ENCODE data around the gene GPRC5A.

DNA sequence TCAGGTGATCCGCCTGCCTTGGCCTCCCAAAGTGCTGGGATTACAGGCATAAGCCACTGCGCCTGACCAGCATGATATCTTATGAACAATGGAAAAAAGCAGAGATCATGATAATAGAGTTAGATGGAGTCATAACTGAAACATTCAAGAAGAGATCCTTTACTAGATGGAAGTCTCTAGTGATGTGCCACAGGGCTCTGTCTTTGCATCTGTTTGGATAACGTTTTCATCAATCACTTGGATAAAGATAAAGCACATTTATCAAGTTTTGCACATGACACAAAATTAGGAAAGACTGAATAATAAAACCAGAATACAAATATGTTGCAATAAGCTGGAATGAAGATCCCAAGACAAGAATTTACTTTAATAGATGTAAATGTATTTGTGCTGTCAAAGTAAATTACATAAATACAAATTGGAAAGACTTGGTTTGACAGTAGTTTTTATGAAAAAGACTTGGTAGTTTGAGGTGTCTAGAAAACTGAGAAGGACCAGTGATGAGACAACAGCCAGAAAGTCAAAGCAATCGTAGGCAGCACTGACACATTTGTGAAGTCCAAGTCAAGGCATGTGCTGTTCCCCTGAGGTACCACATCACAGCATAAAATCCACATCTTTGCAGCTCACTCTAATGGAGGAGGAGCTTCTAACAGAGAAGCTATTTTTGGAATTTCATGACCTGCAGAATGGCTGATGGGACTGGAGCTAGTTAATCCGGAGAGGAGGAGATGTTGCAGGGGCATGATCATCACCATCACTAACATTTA is 28.5 kb downstream of the GPRC5A start:
- TF ChIP-seq, protein P1, sequence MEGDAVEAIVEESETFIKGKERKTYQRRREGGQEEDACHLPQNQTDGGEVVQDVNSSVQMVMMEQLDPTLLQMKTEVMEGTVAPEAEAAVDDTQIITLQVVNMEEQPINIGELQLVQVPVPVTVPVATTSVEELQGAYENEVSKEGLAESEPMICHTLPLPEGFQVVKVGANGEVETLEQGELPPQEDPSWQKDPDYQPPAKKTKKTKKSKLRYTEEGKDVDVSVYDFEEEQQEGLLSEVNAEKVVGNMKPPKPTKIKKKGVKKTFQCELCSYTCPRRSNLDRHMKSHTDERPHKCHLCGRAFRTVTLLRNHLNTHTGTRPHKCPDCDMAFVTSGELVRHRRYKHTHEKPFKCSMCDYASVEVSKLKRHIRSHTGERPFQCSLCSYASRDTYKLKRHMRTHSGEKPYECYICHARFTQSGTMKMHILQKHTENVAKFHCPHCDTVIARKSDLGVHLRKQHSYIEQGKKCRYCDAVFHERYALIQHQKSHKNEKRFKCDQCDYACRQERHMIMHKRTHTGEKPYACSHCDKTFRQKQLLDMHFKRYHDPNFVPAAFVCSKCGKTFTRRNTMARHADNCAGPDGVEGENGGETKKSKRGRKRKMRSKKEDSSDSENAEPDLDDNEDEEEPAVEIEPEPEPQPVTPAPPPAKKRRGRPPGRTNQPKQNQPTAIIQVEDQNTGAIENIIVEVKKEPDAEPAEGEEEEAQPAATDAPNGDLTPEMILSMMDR (IDR thresholded peaks at IDR 0.05): no peak
- TF ChIP-seq POLR2A (IDR thresholded peaks at IDR 0.05): no peak
